ENCODE data around the gene CYP20A1.

CYP20A1 gene

GRCh38 chr2:203347375-203347774, 108.6 kb downstream of the CYP20A1 start (continued):
- TF ChIP-seq ZNF311 (tag by site-specific recombination; IDR thresholded peaks at IDR 0.05; ENCODE audit: borderline replicate concordance) (no peak), ZNF26 (tag by site-specific recombination; IDR thresholded peaks at IDR 0.05) (no peak), ZNF670 (tag by site-specific recombination; IDR thresholded peaks at IDR 0.05; ENCODE audit: low read depth) (no peak), ZNF184 (tag by site-specific recombination; IDR thresholded peaks at IDR 0.05) (no peak)

- Histone ChIP-seq H3K36me3 (ENCODE audit: control insufficient read depth in 2 of 2, insufficient read depth in 1 of 2, low read length in 2 of 2) (peaks cover 3 to 4% of the 10 kb centered on the region in 2 experiments; a peak in 2 of 3 replicates), H3K4me1 (ENCODE audit: control insufficient read depth, insufficient read depth, low read length) (peaks cover 5% of the 10 kb centered on the region), H3K27ac (ENCODE audit: extremely low read depth, low read depth, low read length) (no peak overlapping the region), H3K4me3 (ENCODE audit: low read depth, low read length) (no peak overlapping the region), H3K9me3 (ENCODE audit: control insufficient read depth, insufficient read depth, low read depth, low read length) (no peaks in the 10 kb centered on the region)
- CTCF ChIA-PET: no interaction called here
- no peak for TF ChIP-seq ZNF175 (tag by site-specific recombination; IDR thresholded peaks at IDR 0.05)
- peak; percentile 45; the same call in 1 of the 2 replicates for TF ChIP-seq ZNF629 (tag by site-specific recombination; IDR thresholded peaks at IDR 0.05)
- POLR2A ChIA-PET: no interaction called here
These were observed 113.9 kb downstream of the CYP20A1 start for GRCh38 chr2:203352604-203353255.

GRCh38 chr2:203354966-203355365, 116.1 kb downstream of the CYP20A1 start:
- CTCF ChIA-PET: no interaction called here
- peaks cover 0 to 4% of the 10 kb centered on the region in 2 experiments; a peak in 2 of 3 replicates for H3K36me3 ChIP-seq (ENCODE audit: control insufficient read depth in 2 of 2, insufficient read depth in 1 of 2, low read length in 2 of 2)
- no peak overlapping the region for H3K27ac ChIP-seq (ENCODE audit: extremely low read depth, low read depth, low read length)
- no peak overlapping the region for H3K4me3 ChIP-seq (ENCODE audit: low read depth, low read length)
- TF ChIP-seq KLF1 (tag by site-specific recombination; IDR thresholded peaks at IDR 0.05) (no peak), ZNF664 (tag by site-specific recombination; IDR thresholded peaks at IDR 0.05) (no peak), ZNF211 (tag by site-specific recombination; IDR thresholded peaks at IDR 0.05; ENCODE audit: low read depth) (no peak), ZNF24 (tag by site-specific recombination; IDR thresholded peaks at IDR 0.05) (no peak), ZNF629 (tag by site-specific recombination; IDR thresholded peaks at IDR 0.05) (no peak), ZNF18 (tag by site-specific recombination; IDR thresholded peaks at IDR 0.05) (no peak), ZNF660 (tag by site-specific recombination; IDR thresholded peaks at IDR 0.05) (no peak), ZNF571 (tag by site-specific recombination; IDR thresholded peaks at IDR 0.05) (no peak), ZNF155 (tag by site-specific recombination; IDR thresholded peaks at IDR 0.05) (no peak), MZF1 (tag by site-specific recombination; IDR thresholded peaks at IDR 0.05; ENCODE audit: borderline replicate concordance) (no peak)
- POLR2A ChIA-PET: no interaction called here
- peaks cover 5% of the 10 kb centered on the region for H3K4me1 ChIP-seq (ENCODE audit: control insufficient read depth, insufficient read depth, low read length)
- H3K9me3 ChIP-seq (ENCODE audit: control insufficient read depth, insufficient read depth, low read depth, low read length): no peaks in the 10 kb centered on the region

Measured in HEK293 (cell line).